Mesenchymal stem cell (in vitro differentiated cells and primary cell): ENCODE data around the gene EXOC4.

Source experiments
- DNase-seq: peaks from one replicate; pipeline ENCODE4 v3.0.0-alpha.2; 2013
- H2AFZ ChIP-seq: one replicate; pipeline ENCODE4 v1.6.1; 2013; ENCODE audit warnings: low read depth, mild to moderate bottlenecking, control low read depth, inconsistent platforms, low read length, moderate library complexity
- H2AK5ac ChIP-seq: 2 replicates; pipeline ENCODE4 v1.6.1; 2013; ENCODE audit warnings: low read length, moderate library complexity, mild to moderate bottlenecking, inconsistent platforms; ENCODE audit not compliant: severe bottlenecking
- H2BK120ac ChIP-seq: one replicate; pipeline ENCODE4 v1.6.1; 2013; ENCODE audit warnings: low read depth, mild to moderate bottlenecking, inconsistent platforms, low read length, moderate library complexity
- H2BK12ac ChIP-seq, 2 experiments: one replicate each; pipeline ENCODE4 v1.6.1; 2013; ENCODE audit warnings: inconsistent platforms in 2 of 2, low read length in 2 of 2, mild to moderate bottlenecking in 2 of 2, moderate library complexity in 2 of 2, control low read depth in 1 of 2
- H2BK15ac ChIP-seq: one replicate; pipeline ENCODE4 v1.6.1; 2013; ENCODE audit warnings: mild to moderate bottlenecking, low read depth, inconsistent platforms; ENCODE audit not compliant: poor library complexity, severe bottlenecking
- H2BK5ac ChIP-seq: 2 replicates; pipeline ENCODE4 v1.6.1; 2013; ENCODE audit warnings: low read depth, mild to moderate bottlenecking, low read length, control low read depth, inconsistent platforms; ENCODE audit not compliant: poor library complexity, severe bottlenecking
- H3K14ac ChIP-seq, 2 experiments: one replicate each; pipeline ENCODE4 v1.6.1; 2013; ENCODE audit warnings: inconsistent platforms in 2 of 2, low read length in 2 of 2, control low read depth in 1 of 2, mild to moderate bottlenecking in 1 of 2, moderate library complexity in 1 of 2
- H3K18ac ChIP-seq, 2 experiments: one replicate each; pipeline ENCODE4 v1.6.1; 2013; ENCODE audit warnings: inconsistent platforms in 2 of 2, low read length in 2 of 2, control low read depth in 1 of 2, low read depth in 1 of 2, mild to moderate bottlenecking in 1 of 2
- H3K23ac ChIP-seq, 2 experiments: one replicate each; pipeline ENCODE4 v1.6.1; 2013; ENCODE audit warnings: inconsistent platforms in 2 of 2, low read length in 2 of 2, mild to moderate bottlenecking in 2 of 2, moderate library complexity in 2 of 2, control low read depth in 1 of 2
- H3K27ac ChIP-seq: 2 replicates; pipeline ENCODE4 v1.5.1; 2013; ENCODE audit warnings: mild to moderate bottlenecking, moderate library complexity, low read length, control low read depth, inconsistent platforms; ENCODE audit not compliant: poor library complexity, severe bottlenecking
- H3K27me3 ChIP-seq, 2 experiments: 2 replicates each; pipeline versions ENCODE4 v1.6.1 to v1.7.0; 2013; ENCODE audit warnings: low read length in 2 of 2, mild to moderate bottlenecking in 2 of 2, moderate library complexity in 2 of 2, control low read depth in 1 of 2, inconsistent platforms in 1 of 2; ENCODE audit not compliant: control insufficient read depth in 1 of 2, insufficient read depth in 1 of 2
- H3K36me3 ChIP-seq, 2 experiments: 2 replicates each; pipeline versions ENCODE4 v1.6.1 to v1.7.0; 2013; ENCODE audit warnings: low read length in 2 of 2, control low read depth in 1 of 2, inconsistent platforms in 1 of 2, low read depth in 1 of 2, mild to moderate bottlenecking in 1 of 2; ENCODE audit not compliant: insufficient read depth in 2 of 2, control insufficient read depth in 1 of 2
- H3K4ac ChIP-seq, 2 experiments: one replicate each; pipeline ENCODE4 v1.6.1; 2013; ENCODE audit warnings: inconsistent platforms in 2 of 2, low read length in 2 of 2, mild to moderate bottlenecking in 2 of 2, moderate library complexity in 2 of 2, control low read depth in 1 of 2, low read depth in 1 of 2
- H3K4me1 ChIP-seq: 2 replicates; pipeline ENCODE4 v1.6.1; 2013; ENCODE audit warnings: low read depth, low read length, control low read depth; ENCODE audit not compliant: control insufficient read depth, insufficient read depth
- H3K4me2 ChIP-seq: 2 replicates; pipeline ENCODE4 v1.6.1; 2013; ENCODE audit warnings: low read length, mild to moderate bottlenecking, inconsistent platforms; ENCODE audit not compliant: poor library complexity, severe bottlenecking
- H3K4me3 ChIP-seq, 2 experiments: 2 replicates each; pipeline versions ENCODE4 v1.5.1 to v1.7.0; 2013; ENCODE audit warnings: low read length in 2 of 2, mild to moderate bottlenecking in 2 of 2, control low read depth in 1 of 2, low read depth in 1 of 2; ENCODE audit not compliant: insufficient read depth in 1 of 2
- H3K79me1 ChIP-seq: replicated peaks from 2 replicates; pipeline ENCODE4 v1.6.1; 2013; ENCODE audit warnings: mild to moderate bottlenecking, control low read depth, low read length, inconsistent platforms; ENCODE audit not compliant: poor library complexity, severe bottlenecking
- H3K9ac ChIP-seq: 2 replicates; pipeline ENCODE4 v1.7.0; 2013; ENCODE audit warnings: mild to moderate bottlenecking, low read length, moderate library complexity
- H3K9me3 ChIP-seq: 2 replicates; pipeline ENCODE4 v1.7.0; 2013; ENCODE audit warnings: mild to moderate bottlenecking, low read length; ENCODE audit not compliant: control insufficient read depth
- H4K8ac ChIP-seq: one replicate; pipeline ENCODE4 v1.6.1; 2013; ENCODE audit warnings: inconsistent platforms, mild to moderate bottlenecking, low read length, moderate library complexity
- H4K91ac ChIP-seq: one replicate; pipeline ENCODE4 v1.6.1; 2013; ENCODE audit warnings: mild to moderate bottlenecking, low read length, inconsistent platforms
- WGBS: methylation state at CpG from one replicate; pipeline ENCODE4 v1.1.7; 2013; ENCODE audit warnings: mixed read lengths; 5-methylcytosine and 5-hydroxymethylcytosine counted together

The EXOC4 gene

GRCh38 chr7:133313575-133313974, 60.7 kb downstream of the EXOC4 start:
- no peak overlapping the region for H3K9ac ChIP-seq
- no peak overlapping the region for H2BK15ac ChIP-seq
- no peak for DNase-seq
- peaks cover 7 to 23% of the 10 kb centered on the region in 2 experiments for H3K36me3 ChIP-seq
- H3K27me3 ChIP-seq = no peaks in the 10 kb centered on the region
- no peak overlapping the region for H3K18ac ChIP-seq
- no peak overlapping the region for H2BK120ac ChIP-seq
- H3K79me1 ChIP-seq = peaks cover 14% of the 10 kb centered on the region
- no peak overlapping the region for H3K23ac ChIP-seq
- no CpG with 5 or more reads among the region's 1 CpG for WGBS
- no peak overlapping the region for H2BK12ac ChIP-seq
- no peak overlapping the region for H2AK5ac ChIP-seq
- no peaks in the 10 kb centered on the region for H3K9me3 ChIP-seq
- H3K4me3 ChIP-seq = no peak overlapping the region
- H3K4me2 ChIP-seq = no peak overlapping the region
- H2BK5ac ChIP-seq = no peak overlapping the region
- H3K14ac ChIP-seq = no peak overlapping the region
- no peak overlapping the region for H4K8ac ChIP-seq
- H2AFZ ChIP-seq = no peak overlapping the region
- no peak overlapping the region for H3K27ac ChIP-seq
- no peak overlapping the region for H3K4ac ChIP-seq
- no peak overlapping the region for H4K91ac ChIP-seq
- H3K4me1 ChIP-seq = peaks cover 2% of the 10 kb centered on the region

- Histone ChIP-seq H3K4me1 (peaks cover 2% of the 10 kb centered on the region), H2AFZ (no peak overlapping the region), H3K4me2 (no peak overlapping the region), H2BK12ac (no peak overlapping the region), H3K27me3 (no peaks in the 10 kb centered on the region), H4K8ac (no peak overlapping the region), H3K27ac (no peak overlapping the region), H3K9me3 (no peaks in the 10 kb centered on the region), H2AK5ac (no peak overlapping the region), H3K79me1 (peaks cover 14% of the 10 kb centered on the region), H3K36me3 (peaks cover 7 to 19% of the 10 kb centered on the region in 2 experiments), H3K9ac (no peak overlapping the region), H2BK120ac (no peak overlapping the region), H3K18ac (no peak overlapping the region), H2BK15ac (no peak overlapping the region), H4K91ac (no peak overlapping the region), H3K23ac (no peak overlapping the region), H2BK5ac (no peak overlapping the region), H3K4me3 (no peak overlapping the region), H3K4ac (no peak overlapping the region), H3K14ac (no peak overlapping the region)
- DNase-seq = no peak
- no CpG with 5 or more reads among the region's 1 CpG for WGBS
Measured at GRCh38 chr7:133314084-133314483, 61.2 kb downstream of the EXOC4 start.

- no peak for DNase-seq
- 95% methylated on average over 5 of the region's 6 CpGs for WGBS
Measured at GRCh38 chr7:133315332-133316040, 62.6 kb downstream of the EXOC4 start.

GRCh38 chr7:133319842-133320241, 67.0 kb downstream of the EXOC4 start:
- no CpG with 5 or more reads among the region's 2 CpGs for WGBS
- Histone ChIP-seq H3K9me3 (peaks cover 4% of the 10 kb centered on the region), H2BK5ac (no peak overlapping the region), H3K36me3 (peaks cover 7 to 21% of the 10 kb centered on the region in 2 experiments), H4K91ac (no peak overlapping the region), H3K9ac (no peak overlapping the region), H3K4me2 (no peak overlapping the region), H3K4me3 (no peak overlapping the region), H3K4me1 (no peaks in the 10 kb centered on the region), H3K4ac (no peak overlapping the region), H2BK12ac (no peak overlapping the region), H4K8ac (no peak overlapping the region), H2AK5ac (no peak overlapping the region), H3K14ac (no peak overlapping the region), H3K27me3 (no peaks in the 10 kb centered on the region), H3K27ac (no peak overlapping the region), H2BK15ac (no peak overlapping the region), H3K23ac (no peak overlapping the region), H2AFZ (no peak overlapping the region), H2BK120ac (no peak overlapping the region), H3K18ac (no peak overlapping the region), H3K79me1 (peaks cover 16% of the 10 kb centered on the region)
- DNase-seq = no peak

More at GRCh38 chr7:133315332-133316040, 62.6 kb downstream of the EXOC4 start:
- Histone ChIP-seq H2AK5ac (no peak overlapping the region), H3K4me3 (no peak overlapping the region), H4K8ac (no peak overlapping the region), H3K9me3 (no peaks in the 10 kb centered on the region), H2AFZ (no peak overlapping the region), H3K4ac (no peak overlapping the region), H3K36me3 (peaks cover 7 to 20% of the 10 kb centered on the region in 2 experiments), H3K79me1 (peaks cover 17% of the 10 kb centered on the region), H2BK5ac (no peak overlapping the region), H3K4me1 (no peaks in the 10 kb centered on the region), H3K27me3 (no peaks in the 10 kb centered on the region), H2BK15ac (no peak overlapping the region), H3K9ac (no peak overlapping the region), H3K27ac (no peak overlapping the region), H2BK12ac (no peak overlapping the region), H3K23ac (no peak overlapping the region), H3K14ac (no peak overlapping the region), H4K91ac (no peak overlapping the region), H3K4me2 (no peak overlapping the region), H2BK120ac (no peak overlapping the region), H3K18ac (no peak overlapping the region)
